Non-pigmented ciliary epithelial cell (primary cell): ENCODE data around the gene HMSD.

Experiments
- DNase-seq: peaks from one replicate; pipeline ENCODE4 v3.0.0-alpha.2; 2010; ENCODE audit warnings: low read depth

The HMSD gene

DNA sequence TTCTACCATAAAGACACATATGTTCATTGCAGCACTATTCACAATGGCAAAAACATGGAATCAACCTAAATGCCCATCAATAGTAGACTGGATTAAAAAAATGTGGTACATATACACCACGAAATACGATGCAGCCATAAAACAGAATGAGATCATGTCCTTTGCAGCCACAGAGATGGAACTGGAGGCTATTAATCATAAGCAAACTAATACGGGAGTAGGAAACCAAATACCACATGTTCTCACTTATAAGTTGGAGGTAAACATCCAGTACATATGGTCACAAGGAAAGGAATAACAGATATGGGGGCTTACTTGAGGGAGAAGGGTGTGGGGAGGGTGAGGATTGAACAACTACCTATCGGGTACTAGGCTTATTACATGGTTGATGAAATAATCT, 7.7 kb downstream of the HMSD start:
- DNase-seq = no peak

GRCh38 chr18:63960891-63961290, 11.8 kb downstream of the HMSD start:
- DNase-seq = no peak

- no peak for DNase-seq
These were observed 12.4 kb downstream of the HMSD start for GRCh38 chr18:63961435-63961980.

DNA sequence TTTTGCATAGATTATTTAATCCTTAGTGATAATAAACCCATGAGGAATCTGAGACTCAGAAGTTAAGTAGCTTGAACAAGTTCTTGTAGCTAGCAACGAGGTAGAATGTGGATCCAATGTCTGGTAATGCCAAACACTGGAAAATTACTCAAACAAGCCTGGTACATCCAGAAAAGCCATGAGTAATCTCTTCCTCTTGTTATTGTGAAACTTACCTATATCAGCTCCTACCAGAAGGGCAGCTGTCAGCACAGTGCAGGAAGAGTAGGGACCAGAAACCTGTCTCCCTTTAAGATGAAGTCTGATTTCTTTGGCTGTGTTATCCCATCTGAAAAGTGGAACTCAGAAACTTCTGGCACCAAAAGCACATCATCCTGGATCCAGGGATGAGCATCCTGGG, 13.0 kb downstream of the HMSD start:
- no peak for DNase-seq

GRCh38 chr18:63963615-63964256, 14.6 kb downstream of the HMSD start:
- no peak for DNase-seq

GRCh38 chr18:63964908-63965307, 15.8 kb downstream of the HMSD start:
- no peak for DNase-seq

DNA sequence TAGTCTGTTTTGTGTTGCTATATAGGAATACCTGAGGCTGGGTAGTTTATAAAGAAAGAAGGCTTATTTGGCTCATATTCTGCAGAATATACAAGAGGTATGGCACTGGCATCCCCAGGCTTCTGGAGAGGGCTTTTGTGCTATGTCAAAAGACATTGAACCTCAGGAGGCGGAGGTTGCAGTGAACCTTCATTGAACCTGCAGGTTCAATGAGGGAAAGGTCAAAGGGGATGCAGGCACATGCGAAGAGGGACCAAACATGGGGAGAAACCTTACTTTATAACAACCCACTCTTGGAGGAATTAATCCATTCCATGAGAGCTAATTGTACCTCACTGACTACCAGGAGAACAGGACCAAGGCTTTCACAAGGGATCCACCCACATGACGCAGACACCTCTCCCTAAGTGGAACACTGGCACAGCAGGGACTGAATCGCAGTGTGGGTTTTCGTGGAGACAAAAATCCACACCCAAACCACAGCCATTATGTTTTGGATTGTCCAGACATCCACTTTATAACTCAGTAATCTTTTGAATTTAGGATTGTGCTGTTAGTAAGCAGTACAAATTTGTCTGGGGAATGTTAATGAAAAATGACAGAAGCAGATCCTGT, 16.7 kb downstream of the HMSD start:
- no peak for DNase-seq

DNA sequence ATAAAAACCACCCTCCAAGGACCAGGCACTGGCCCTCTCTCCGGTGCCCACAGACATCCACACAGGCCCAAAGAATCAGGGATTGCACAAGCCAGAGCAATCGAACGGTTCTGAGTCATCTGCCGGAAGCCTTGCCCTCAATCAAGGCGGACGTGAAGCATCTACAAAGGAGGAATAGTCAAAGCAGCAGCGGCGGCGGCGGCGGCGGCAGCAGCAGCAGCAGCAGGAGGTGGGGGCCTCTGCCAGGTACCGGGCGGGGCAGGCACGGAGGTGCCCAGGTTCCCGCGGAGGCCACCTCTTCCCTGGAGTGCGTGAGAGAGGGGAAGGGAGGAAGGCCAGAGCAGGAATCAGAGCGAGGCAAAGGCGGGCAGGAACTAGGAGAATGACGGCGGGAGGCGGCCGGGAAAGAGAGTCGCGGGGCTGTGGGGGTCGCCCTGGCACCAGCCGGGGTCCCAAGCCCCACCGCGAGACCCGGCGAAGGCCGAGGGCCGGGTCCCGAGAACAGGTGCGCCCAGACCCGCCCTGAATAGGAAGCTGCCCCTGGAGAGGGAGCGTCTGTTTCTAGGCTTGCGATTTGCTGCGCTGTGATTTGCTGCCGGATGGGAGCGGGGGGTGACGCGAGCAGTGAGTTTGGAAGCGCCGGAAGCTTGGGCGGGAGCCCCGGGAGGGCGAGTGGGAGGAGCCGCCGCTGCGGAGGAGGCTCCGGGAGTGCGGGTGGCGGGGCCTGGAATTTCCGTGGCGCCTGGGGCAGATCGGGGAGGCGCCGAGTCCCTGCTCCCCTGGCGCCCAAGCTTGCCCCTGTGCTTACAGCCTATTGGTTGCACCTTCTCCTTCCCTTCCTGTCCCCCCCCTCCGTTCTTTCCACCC, 21.1 kb downstream of the HMSD start, which contains the start of gene SERPINB8:
SERPINB8 (plus strand) TSS at position 140 of the 867 bp plus-strand sequence. CDS start 8,228 bp downstream, outside the sequence.
- DNase-seq = peak; percentile 76

- no peak for DNase-seq
These were observed 21.7 kb downstream of the HMSD start for GRCh38 chr18:63970809-63971205.

- DNase-seq = no peak
These were observed 22.4 kb downstream of the HMSD start for GRCh38 chr18:63971320-63972001.

DNA sequence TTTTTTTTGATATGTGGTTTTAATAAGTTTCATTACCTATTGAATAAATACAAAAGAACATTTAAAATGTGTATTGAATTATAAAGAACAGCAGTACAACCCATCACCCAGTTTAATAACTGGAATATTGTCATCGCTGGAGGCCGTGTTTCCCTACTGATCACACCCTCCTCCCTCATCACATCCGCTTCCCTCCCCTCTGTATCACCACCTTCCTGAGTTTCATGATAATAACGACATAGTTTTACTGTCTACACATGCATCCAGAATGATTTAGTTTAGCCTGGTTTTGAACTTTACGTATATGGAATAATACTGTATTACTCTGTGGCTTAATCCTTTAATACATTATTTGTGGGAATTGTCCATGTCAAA, 22.9 kb downstream of the HMSD start:
- no peak for DNase-seq

DNA sequence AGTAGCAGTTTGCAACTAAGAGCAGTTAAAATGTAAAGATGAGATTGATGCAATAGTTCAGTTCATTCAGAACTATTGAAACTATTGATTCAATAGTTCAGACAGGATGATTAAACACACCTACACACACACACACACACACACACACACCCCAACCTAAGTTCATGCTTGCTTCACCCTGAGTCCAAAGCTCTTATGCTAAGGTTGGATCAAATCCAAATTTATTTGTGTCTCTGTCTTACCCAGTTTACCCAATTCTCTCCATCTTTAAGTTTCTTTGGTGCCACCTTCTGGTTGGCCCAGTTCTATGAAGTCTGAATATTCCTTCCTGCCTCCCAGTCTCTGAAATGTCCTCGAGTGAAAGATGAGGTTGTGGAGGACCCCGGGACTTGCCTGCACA, 25.9 kb downstream of the HMSD start:
- no peak for DNase-seq

DNA sequence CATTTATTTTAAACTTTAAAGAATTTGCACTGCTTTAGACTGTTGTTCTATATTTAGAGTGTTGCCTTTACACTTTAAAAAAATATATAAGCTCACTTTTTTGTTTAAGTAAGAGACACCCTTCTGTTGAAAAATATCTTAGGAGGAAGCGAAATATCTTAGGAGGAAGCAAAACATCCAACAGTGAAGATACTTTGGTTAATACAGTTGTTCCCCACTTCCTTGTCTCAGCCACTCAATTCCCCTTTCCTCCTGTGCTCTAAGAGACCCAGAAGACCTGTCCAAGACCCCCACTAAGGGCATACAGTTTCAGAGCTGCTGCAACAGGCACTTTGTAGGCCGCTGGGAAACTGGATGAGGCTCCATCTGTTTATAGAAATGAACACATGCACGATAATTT, 26.5 kb downstream of the HMSD start:
- no peak for DNase-seq

DNA sequence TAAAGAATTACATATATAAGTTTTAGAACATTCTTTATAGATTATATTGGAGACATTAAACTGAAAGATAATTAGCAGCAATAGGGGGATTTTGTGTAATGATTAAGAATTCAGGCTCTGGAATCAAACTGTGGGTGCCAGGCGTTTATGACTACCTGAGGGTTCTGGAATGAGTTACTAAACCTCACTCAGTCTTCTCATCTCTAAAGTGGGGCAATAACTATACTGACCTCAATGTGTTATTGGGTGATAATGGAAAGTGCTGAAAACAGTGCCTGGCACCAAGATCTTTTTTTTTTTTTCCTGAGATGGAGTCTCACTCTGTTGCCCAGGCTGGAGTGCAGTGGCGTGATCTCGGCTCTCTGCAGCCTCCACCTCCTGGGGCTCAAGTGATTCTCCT, 27.9 kb downstream of the HMSD start:
- no peak for DNase-seq

DNA sequence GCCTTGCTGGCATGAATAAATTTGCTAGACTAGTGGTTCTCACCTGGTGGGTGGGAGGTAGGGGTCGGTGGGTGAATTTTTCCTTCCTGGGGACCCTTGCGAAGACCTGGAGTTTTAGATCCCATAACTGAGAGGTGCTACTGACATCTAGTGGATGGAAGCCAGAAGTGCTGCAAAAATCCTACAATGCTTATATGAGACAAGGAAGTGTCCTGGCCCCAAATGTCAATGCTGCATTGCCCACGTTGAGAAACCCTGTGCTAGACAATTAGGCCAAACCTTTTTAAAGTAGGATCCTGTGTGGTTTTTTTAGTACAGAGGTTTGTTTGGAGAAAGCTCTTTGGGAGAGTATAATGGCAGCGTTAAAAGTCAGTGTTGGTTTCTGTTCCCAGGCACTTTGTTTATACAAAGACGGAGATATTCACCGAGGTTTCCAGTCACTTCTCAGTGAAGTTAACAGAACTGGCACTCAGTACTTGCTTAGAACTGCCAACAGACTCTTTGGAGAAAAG, 30.4 kb downstream of the HMSD start:
- no peak for DNase-seq

DNA sequence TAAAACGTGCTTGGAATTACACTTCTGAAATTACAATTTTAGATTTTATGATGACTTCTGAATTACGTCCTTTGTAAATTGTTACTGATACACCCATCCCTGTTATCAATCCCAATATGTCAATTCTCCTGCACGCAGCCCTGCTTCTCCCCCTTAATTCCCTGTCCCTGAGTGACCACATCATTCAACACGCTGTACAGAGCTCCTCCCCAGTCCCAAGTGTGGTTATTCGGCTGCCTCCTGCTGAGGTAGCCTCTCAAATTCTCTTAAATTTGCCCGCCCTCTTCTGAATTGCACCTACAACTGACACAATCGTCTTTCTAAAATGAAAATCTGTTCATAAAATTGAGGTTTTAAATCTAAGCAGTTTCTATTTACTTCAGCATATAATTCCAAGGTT, 30.9 kb downstream of the HMSD start:
- no peak for DNase-seq

- no peak for DNase-seq
These were observed 31.9 kb downstream of the HMSD start for GRCh38 chr18:63980896-63981460.

DNA sequence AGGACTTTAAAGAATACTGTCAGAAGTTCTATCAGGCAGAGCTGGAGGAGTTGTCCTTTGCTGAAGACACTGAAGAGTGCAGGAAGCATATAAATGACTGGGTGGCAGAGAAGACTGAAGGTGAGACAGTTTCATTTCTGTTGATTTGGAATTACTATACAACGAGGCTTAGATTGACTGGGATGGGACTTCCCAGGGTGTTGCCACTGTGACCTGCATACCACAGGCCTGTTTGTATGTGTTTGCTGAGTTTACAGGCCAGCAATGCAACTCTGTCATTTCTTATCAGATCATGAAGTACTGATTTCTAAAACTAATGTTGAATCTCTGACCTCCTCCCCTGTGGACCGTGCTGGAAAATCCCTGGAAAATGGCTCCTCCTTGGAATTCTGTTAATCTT, 32.6 kb downstream of the HMSD start:
- no peak for DNase-seq

GRCh38 chr18:63982361-63982760, 33.3 kb downstream of the HMSD start:
- DNase-seq = no peak

DNA sequence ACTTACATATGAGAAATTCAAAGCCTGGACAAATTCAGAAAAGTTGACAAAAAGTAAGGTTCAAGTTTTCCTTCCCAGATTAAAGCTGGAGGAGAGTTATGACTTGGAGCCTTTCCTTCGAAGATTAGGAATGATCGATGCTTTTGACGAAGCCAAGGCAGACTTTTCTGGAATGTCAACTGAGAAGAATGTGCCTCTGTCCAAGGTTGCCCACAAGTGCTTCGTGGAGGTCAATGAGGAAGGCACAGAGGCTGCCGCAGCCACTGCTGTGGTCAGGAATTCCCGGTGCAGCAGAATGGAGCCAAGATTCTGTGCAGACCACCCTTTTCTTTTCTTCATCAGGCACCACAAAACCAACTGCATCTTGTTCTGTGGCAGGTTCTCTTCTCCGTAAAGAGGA, 37.8 kb downstream of the HMSD start:
- no peak for DNase-seq

GRCh38 chr18:63987743-63988142, 38.6 kb downstream of the HMSD start:
- DNase-seq = no peak

DNA sequence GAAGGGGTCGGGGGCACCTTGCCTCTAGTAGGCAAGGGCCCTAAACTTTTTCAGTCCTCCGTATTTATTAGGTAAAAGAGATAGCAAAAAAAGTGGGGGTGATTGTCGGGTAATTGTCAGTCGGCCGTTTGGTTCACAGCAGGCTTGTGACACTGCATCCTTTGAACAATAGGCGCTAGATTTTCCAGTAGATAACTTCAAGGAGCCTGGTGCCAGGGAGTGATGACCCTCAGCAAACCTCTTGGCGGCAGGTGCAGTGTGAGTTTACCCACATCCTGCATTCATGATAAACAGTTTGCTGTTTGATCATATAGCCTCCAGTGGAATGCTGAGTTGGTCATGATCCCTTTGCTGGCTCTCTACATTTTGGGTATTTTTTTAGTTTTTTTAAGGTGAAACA, 43.6 kb downstream of the HMSD start:
- DNase-seq = no peak
